Upper lobe of left lung (tissue), 4 donors: Measurements from ENCODE around the gene GPN1.

Experiments
- EP300 ChIP-seq, 4 donors: sonication (generic); formaldehyde crosslinking; IDR thresholded peaks; one replicate each; pipeline ENCODE4 v1.5.1; 2017; ENCODE audit warnings: antibody characterized with exemption in 4 of 4, control low read depth in 2 of 4
- POLR2A ChIP-seq, 4 donors: fragments of 450-650 bp; IDR thresholded peaks; one replicate each; pipeline ENCODE4 v1.5.1; 2016 to 2017; ENCODE audit warnings: antibody characterized with exemption in 4 of 4, mild to moderate bottlenecking in 2 of 4
- POLR2AphosphoS5 ChIP-seq, 2 donors: sonication (generic); formaldehyde crosslinking; IDR thresholded peaks; one replicate each; pipeline ENCODE4 v1.5.1; 2017; ENCODE audit warnings: antibody characterized with exemption in 2 of 2
- TF ChIP-seq, protein P1 (sequence below), 6 experiments: fragments of 450-650 bp in 4 of 6; fragments of 200-600 bp in 2 of 6; sonication (generic) in 2 of 6; IDR thresholded peaks; one replicate each; pipeline ENCODE4 v1.5.1; 2016 to 2019; ENCODE audit warnings: antibody characterized with exemption in 6 of 6

DNA sequence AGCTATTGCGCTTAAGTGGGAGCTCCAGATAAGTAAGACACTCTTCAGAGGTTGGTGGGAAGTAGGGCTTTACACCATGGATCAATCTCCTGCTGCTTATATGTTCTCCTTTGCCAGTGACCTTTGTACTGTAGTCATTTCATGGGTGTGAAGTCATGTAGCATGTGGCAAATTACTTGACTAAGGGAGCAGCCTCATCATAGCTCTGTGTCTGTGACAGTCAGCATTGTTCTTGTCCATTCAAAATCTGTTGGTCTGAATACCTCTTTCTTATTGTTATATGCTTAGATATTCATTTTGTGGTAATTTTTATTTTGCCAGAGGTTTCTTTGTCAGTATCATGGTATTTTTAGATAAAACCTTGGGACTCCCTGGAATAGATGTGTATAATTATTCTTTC is 53.0 kb downstream of the GPN1 start:
- TF ChIP-seq, protein P1, sequence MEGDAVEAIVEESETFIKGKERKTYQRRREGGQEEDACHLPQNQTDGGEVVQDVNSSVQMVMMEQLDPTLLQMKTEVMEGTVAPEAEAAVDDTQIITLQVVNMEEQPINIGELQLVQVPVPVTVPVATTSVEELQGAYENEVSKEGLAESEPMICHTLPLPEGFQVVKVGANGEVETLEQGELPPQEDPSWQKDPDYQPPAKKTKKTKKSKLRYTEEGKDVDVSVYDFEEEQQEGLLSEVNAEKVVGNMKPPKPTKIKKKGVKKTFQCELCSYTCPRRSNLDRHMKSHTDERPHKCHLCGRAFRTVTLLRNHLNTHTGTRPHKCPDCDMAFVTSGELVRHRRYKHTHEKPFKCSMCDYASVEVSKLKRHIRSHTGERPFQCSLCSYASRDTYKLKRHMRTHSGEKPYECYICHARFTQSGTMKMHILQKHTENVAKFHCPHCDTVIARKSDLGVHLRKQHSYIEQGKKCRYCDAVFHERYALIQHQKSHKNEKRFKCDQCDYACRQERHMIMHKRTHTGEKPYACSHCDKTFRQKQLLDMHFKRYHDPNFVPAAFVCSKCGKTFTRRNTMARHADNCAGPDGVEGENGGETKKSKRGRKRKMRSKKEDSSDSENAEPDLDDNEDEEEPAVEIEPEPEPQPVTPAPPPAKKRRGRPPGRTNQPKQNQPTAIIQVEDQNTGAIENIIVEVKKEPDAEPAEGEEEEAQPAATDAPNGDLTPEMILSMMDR (IDR thresholded peaks at IDR 0.05), result no peak
- TF ChIP-seq POLR2A (IDR thresholded peaks at IDR 0.05), result no peak
- no peak for TF ChIP-seq POLR2AphosphoS5 (IDR thresholded peaks at IDR 0.05)
- TF ChIP-seq EP300 (IDR thresholded peaks at IDR 0.05), result no peak
